GM19023 (cell line): Measurements from ENCODE around the gene COL6A2.
"Not testable (repeated sequence)": the region's sequence is repeated elsewhere in the genome, so short reads cannot be mapped to it uniquely, and the experiment has no call there.

Source experiments
- ATAC-seq: cut with Tn5 transposase; IDR thresholded peaks from one replicate; pipeline ENCODE4 v1.9.1; 2021; ENCODE audit warnings: mild to moderate bottlenecking, moderate library complexity; ENCODE audit not compliant: unreplicated experiment

COL6A2 gene

GRCh38 chr21:46060596-46061061 is 37.3 kb upstream of the COL6A2 start:
- no peak for ATAC-seq

DNA sequence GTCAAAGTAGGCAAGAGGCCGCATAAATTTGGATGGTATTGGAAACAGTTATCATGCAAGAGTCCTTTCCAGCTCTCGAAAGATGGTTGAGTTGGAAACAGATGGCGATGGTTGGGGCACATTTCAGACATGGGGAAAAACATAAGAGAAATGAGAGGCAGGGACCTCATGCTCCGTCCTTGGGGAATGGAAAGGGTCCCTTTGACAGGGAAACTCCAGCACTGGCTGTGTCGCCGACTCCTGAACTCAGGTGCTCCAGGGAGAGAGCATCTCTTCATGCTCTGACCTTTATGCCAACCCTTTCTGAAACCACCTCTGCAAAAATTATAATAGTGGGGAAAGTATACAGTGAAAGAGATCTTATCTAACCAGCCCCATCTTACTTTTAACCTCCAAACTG is 36.8 kb upstream of the COL6A2 start:
- no peak for ATAC-seq

DNA sequence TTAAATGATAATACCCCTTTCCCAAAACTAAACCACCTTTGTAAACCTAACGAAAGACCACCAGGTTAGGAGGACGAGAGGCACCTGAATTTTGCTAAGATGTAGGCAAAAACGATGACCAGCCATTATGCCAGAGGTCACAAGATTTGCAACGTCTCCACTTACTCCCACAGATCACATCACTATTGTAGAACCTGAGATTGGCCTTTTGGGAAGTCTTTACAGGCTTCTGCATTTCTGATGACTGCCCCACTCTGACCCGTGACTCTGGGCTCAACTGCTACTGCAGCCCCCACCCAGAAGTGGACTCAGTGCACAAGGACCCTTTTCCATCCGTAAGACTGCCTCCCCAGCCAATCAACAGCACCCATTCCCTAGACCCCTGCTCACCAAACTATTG is 36.4 kb upstream of the COL6A2 start:
- ATAC-seq: no peak

- ATAC-seq: no peak
Measured at GRCh38 chr21:46061950-46062349, 36.0 kb upstream of the COL6A2 start.

DNA sequence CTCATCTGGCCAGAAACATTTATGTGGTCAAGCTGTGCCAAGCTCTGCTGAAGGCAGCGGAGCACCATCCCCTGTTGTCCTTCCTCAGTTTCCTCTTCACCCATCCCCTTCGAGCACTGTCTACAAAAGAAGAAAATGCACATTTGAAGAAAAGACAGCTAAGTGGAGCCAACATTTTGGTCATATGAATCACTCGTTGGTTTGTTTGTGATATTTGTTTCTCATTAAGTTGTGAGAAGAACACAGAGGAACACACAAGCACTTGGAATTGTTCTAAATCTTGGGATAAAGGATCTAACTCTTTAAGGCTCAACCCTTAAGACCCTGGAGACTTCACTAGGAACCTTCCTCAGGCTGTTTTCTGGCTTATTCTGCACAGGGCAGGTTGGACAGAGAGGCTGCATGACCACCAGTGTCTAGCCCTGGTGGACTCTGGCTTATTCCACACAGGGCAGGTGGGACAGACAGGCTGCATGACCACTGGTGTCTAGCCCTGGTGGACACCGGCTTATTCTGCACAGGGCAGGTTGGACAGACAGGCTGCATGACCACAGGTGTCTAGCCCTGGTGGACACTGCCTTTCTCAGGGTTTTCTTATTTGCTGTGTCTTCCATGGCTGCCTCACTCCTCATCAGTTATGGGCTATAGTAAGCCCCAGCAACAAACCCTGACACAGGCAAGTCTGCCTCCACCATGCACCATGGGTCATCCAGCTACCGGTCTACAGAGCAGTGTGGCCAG is 35.3 kb upstream of the COL6A2 start:
- ATAC-seq: no peak

GRCh38 chr21:46063227-46063626 is 34.7 kb upstream of the COL6A2 start:
- ATAC-seq: no peak

DNA sequence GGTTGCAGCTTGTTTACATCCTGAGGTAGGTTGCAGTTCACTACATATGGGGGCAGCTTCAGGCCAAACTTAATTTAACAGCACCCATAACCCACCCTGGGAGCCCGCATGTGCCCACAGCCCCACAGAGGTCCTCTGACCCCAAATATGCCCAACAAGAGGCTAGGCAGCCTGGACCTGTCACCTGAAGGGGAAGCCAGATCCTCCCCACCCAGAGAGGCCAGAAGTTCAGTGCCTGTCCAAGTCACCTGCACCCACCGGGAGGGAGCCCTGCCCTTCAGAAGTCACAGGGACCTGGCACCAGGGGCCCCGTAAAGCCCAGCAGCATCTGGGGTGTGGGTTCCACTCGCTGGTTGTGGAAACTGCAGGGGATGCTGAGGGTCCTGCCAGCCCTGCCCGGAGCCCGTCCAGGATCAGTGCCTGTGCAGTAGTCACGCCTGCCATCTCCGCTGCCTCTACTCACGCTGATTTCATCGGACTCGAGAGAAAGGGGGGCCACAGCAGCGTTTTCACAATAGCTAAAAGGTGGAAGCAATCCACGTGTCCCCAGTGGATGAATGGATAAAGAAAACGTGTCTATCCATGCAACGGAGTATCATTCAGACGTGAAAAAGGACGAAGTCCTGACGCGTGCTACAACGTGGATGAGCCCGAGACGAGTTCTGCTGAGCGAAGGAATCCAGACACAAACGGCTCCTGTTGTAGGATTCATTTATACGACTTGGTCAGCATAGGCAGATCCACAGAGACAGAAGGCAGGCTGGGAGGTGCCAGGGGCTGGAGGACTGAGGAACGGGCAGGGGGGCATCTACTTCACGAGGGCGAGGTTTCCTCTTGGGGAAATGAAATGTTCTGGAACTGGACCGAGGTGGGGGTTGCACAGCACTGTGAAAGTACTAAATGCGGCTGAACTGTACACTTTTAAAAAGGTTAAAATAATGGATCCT is 33.9 kb upstream of the COL6A2 start:
- no peak for ATAC-seq

GRCh38 chr21:46064870-46065214 is 33.1 kb upstream of the COL6A2 start:
- no peak for ATAC-seq

- no peak for ATAC-seq
Measured at GRCh38 chr21:46065215-46065913, 32.5 kb upstream of the COL6A2 start.

DNA sequence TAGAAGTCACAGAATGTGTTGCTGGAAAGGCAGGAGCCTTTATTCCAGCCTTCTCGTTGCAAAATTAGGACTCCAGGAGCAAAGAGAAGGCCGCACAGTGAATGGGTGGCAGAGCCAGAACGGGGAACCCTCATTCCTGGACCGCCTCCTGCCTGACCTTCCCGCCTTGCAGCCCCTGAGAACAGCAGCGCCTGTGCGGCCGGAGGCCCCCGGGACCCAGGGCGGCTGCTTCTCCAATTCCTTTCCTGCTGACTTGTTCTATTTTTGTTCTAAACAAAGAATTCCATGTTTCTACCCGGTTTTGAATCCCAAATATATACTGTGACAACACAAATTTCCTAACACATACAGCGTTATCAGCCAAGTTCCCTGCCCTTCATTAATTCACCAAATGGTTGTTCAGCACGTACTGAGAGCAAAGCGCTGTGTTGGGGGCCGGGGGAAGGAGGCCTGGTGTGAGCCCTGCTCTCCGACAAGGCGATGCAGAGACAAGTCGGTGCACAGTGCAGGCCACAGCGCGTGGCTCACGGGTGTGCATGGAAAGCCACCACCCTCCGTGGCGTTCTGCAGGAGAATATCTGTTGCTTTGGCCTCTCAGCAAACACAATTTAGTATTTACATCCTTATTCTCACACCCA is 31.9 kb upstream of the COL6A2 start:
- no peak for ATAC-seq

DNA sequence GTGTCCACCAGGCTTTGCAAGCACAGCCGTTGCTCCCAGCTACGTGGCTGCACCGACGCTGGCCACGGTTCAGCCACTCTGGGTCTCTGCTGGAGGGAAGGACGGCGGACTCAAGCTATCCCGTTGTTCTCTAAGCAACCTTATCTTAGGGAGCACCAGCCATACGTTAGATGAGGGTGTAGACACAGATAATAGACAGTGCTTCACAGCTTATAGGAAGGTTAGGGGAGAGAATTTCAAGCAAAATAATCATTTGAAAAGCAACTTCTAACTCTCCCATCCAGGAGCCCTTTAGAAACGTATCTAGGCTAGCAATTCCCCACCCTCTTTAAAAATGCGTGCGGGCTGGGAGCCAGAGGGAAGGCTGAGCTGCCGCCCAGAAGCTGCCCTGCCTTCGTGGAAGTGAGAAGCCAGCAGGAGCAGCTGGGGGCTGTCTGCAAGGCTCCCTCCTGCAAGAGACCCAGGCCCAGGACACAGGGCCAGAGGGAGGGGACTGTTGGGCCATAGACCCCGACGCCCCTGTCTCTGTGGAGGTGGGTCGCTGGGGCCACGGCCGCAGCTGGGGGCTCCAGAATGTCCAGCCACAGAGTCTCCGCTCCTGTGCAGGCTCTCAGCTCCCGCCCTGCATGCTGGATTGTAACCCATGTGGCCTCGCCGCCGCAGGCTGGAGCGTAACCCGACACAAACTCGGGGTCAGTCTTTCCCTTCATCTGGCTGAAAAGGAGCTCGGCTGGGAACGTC is 31.2 kb upstream of the COL6A2 start:
- no peak for ATAC-seq

DNA sequence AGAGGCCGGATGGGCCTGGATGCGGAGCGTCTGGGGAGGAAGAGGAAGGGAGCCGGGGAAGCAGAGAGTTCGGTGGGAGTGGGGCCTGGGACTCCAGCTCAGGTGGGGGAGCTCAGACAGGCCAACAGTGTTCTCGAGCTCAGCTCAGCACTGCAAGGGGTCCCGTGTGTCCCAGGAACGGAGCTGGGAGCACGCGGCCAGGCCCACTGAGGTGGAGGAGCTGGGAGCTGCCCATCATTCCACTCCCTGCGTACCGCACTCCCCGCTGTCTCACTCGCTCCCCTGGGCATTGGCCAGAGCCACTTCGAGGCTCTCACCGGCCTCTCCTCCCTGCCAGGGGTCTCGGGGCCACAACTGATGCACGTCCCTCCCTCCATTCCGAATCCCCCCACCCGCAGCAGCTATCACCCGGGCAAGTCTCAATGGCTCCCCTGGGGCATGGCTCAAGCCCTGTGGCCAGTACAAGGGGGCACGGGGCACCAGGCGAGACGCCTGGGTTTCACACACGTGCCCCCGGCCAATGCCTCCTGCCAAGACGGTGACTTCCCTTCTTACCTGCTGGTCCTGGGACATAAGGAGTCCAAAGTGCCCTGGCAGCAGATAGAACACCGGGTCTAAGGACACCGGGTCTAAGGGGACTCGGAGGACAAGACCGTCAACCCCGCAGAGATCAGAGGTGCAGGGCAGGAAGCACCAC is 30.3 kb upstream of the COL6A2 start:
- ATAC-seq: no peak

GRCh38 chr21:46068516-46069079 is 29.3 kb upstream of the COL6A2 start:
- no peak for ATAC-seq

- no peak for ATAC-seq
Measured at GRCh38 chr21:46069166-46069565, 28.7 kb upstream of the COL6A2 start.

DNA sequence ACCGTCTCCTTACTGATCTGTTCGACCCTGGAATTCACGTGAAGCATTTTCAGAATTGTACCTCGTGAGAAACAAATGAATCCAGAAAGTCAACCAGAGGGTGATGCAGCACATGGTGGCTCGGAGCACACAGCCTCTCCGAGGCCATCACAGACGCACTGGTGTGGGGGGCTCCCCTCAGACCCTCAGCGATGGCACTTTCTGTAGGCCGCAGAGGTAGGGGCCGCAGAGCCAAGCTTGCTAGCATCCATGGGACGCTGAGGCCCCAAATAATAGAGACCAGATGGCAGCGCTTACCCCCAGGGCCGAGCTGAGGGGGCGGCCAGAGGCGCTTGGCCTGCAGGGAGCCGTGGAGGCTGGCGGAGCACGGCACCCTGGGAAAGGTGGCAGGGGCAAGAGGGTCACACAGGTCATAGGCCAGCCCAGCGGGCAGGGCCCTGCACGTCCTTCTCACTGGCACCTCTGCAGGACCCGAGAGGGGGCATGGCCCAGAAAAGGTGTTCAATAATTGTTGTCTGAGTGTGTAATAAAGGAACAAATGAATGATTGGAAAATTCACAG is 28.1 kb upstream of the COL6A2 start:
- ATAC-seq: no peak

GRCh38 chr21:46071082-46071481 is 26.8 kb upstream of the COL6A2 start:
- no peak for ATAC-seq

DNA sequence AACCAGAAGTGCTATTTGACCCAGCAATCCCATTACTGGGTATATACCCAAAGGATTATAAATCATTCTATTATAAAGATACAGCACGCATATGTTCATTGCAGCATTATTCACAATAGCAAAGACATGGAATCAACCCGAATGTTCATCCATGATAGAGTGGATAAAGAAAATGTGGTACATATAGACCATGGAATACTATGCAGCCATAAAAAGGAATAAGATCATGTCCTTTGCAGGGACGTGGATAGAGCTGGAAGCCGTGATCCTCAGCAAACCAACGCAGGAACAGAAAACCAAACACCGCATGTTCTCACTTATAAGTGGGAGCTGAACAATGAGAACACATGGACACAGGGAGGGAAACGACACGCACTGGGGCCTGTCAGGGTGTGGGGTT is 21.2 kb upstream of the COL6A2 start:
- ATAC-seq: not testable (repeated sequence)

- no peak for ATAC-seq
Measured at GRCh38 chr21:46077674-46078101, 20.2 kb upstream of the COL6A2 start.
